ENCODE results near the gene TFEB. TPM values are rescaled to one million over a fixed set of nuclear protein-coding genes. Genes with fewer than 3 reads are reported as not detected.
A peak's percentile ranks its signal among the peaks of the same experiment; 100 is the strongest.

The TFEB gene
- total and polyA plus RNA-seq, 10 of the 15 experiments (the other 5 are each of a cell fraction or from before 2014, with no cell fraction given) = 0.84 to 108 (median 60.8) TPM

- H3K9me3 ChIP-seq (replicated peaks; ENCODE audit: control insufficient read depth, insufficient read depth, low read length) = no peaks in the 10 kb centered on the region
- H3K27me3 ChIP-seq (replicated peaks in 1 of 2; ENCODE audit: control insufficient read depth in 2 of 2, insufficient read depth in 2 of 2, low read length in 1 of 2) = no peaks in the 10 kb centered on the region
- H3K4me2 ChIP-seq (ENCODE audit: control insufficient read depth, insufficient read depth) = peak overlapping the region; percentile 99
- FAIRE-seq (no peak), ATAC-seq (no peak), DNase-seq (ENCODE audit: low read depth, low spot score) (no peak)
- intact Hi-C loops (cut with micrococcal nuclease; ENCODE audit: unreplicated experiment) = loop anchor here (5.0 to 10.0 kb wide), 3 partner anchors 34 to 657 kb away; partner anchors contain the start of genes FOXP4, NFYA and OARD1
- peaks cover 80% of the 10 kb centered on the region for H3K79me2 ChIP-seq (ENCODE audit: control insufficient read depth, insufficient read depth, low read length)
- WGBS (ENCODE audit: insufficient coverage, insufficient replicate concordance, low lambda C conversion rate, missing lambda C conversion rate) = 0% methylated on average over 7 of the region's 7 CpGs
- H3K27ac ChIP-seq (ENCODE audit: control insufficient read depth, insufficient read depth) = peak overlapping the region; percentile 98
- SMC1A ChIA-PET (ENCODE audit: uncharacterized antibody, unreplicated experiment) = interaction anchor here (3.6 to 8.5 kb wide), 4 partner anchors 10 to 25 kb away, joined by 22 to 168 read pairs (median 94); no protein-coding TSS in a partner anchor
- H3K4me3 ChIP-seq = peak overlapping the region; percentile 92
- BruUV-seq (replicated peaks) = no TSS peak
- RAD21 ChIA-PET (ENCODE audit: unreplicated experiment) = interaction anchor here (0.8 to 8.5 kb wide), 3 partner anchors 13 to 48 kb away, joined by 3 to 300 read pairs (median 180); partner anchors contain the start of gene FRS3
- H3K9ac ChIP-seq (ENCODE audit: control insufficient read depth, insufficient read depth, low read length) = peak overlapping the region; percentile 93
- CTCF ChIA-PET = interaction anchor here (1.2 to 6.2 kb wide), 6 partner anchors 10 to 55 kb away, joined by 3 to 84 read pairs (median 14); no protein-coding TSS in a partner anchor
- peaks cover 2 to 5% of the 10 kb centered on the region in 2 experiments; a peak in 1 of 4 replicates for H3K36me3 ChIP-seq (ENCODE audit: control insufficient read depth in 2 of 2, insufficient read depth in 2 of 2, low read length in 1 of 2)
- POLR2A ChIA-PET = interaction anchor here (0.6 to 9.6 kb wide), 3 partner anchors 13 to 201 kb away, joined by 9 to 293 read pairs (median 180); no protein-coding TSS in a partner anchor
- H2AFZ ChIP-seq (ENCODE audit: control insufficient read depth, low read depth, low read length) = no peak overlapping the region
- H4K20me1 ChIP-seq (ENCODE audit: control insufficient read depth, insufficient read depth) = no peaks in the 10 kb centered on the region
- H3K4me1 ChIP-seq (ENCODE audit: control insufficient read depth, insufficient read depth, low read length) = peaks cover 33% of the 10 kb centered on the region
- in situ Hi-C loops (cut with MboI) = no loop called here
- TF ChIP-seq CBFB (IDR thresholded peaks at IDR 0.05; ENCODE audit: low read depth) = no peak
- TF ChIP-seq POLR2A (IDR thresholded peaks at IDR 0.05; ENCODE audit: low read depth, low read length) = peak; percentile 11; the same call in 1 of the 2 replicates
- 0 out of 2 replicates have a peak, but pooled peaks have one; percentile 14 for TF ChIP-seq LARP7 (IDR thresholded peaks at IDR 0.05)
- TF ChIP-seq YBX1 (IDR thresholded peaks at IDR 0.05) = no peak
These were observed 3.8 kb downstream of the TFEB start for GRCh38 chr6:41731561-41732086.

Measured in GM12878 (cell line).